Measurements from ENCODE around the gene PTPN1. TPM values are rescaled to one million over a fixed set of nuclear protein-coding genes. Genes with fewer than 3 reads are reported as not detected.

PTPN1 gene
- total RNA-seq, 4 donors from 2014 or later: 21.8 to 46.8 (median 44.4) TPM

- H3K27me3 ChIP-seq: no peaks in the 10 kb centered on the region
- peak overlapping the region in 2 of 4 donors; percentile 7 to 42 for H3K27ac ChIP-seq
- intact Hi-C loops (cut with DNase I; ENCODE audit: low total_unique reads): loop anchor here (10.0 kb wide), 1 partner anchor 115 kb away; no protein-coding TSS in a partner anchor
- peaks cover 9 to 13% of the 10 kb centered on the region in 2 donors for H3K4me1 ChIP-seq
- no peak overlapping the region for H3K4me3 ChIP-seq
- no peaks in the 10 kb centered on the region for H3K9me3 ChIP-seq
- TF ChIP-seq POLR2A (IDR thresholded peaks at IDR 0.05): no peak
- no peak for TF ChIP-seq CTCF (IDR thresholded peaks at IDR 0.05 in 4 of 5, conservative IDR thresholded peaks at IDR 0.05 in 1 of 5)
- in situ Hi-C loops (cut with MboI; ENCODE audit: low sequenced_read_pairs in 4 of 4): no loop called here
- no peak for DNase-seq
- ATAC-seq: no peak
- H3K36me3 ChIP-seq: no peaks in the 10 kb centered on the region
Measured at GRCh38 chr20:50629670-50630045, 119.5 kb downstream of the PTPN1 start.

DNA sequence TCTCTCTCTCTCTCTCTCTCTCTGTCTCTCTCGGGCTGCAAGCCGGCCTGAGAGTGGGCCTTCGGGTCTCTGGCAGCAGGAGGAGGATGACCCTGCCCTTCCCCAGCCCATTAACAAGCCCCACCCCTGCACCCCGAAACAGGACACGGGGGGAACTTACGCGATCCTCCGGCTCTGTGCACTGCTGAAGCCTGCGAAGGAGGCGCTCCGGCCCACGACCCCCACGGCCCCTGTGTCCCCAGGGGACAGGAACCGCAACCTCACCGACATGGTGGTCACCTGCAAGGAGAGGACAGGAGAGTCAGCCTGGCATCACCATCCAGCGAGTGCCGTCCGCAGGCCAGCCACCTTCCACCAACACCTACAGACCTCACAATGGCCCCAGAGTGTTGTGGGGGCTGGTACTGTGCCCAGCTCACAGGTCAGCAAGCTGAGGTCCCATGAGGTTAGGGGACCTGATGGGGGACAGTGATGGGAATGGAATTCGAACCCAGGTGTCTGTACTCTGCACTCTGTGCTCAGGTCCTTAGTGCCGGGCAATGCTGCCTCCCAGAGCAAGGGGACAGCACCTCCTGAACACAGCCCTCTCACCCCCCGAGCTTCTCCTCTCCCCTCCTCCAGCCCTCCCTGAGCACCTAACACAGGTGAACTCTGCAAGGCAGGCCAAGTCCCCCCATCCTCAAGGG lies 120.5 kb downstream of the PTPN1 start:
- no peaks in the 10 kb centered on the region for H3K9me3 ChIP-seq
- ATAC-seq (no peak), DNase-seq (no peak)
- in situ Hi-C loops (cut with MboI; ENCODE audit: low sequenced_read_pairs in 4 of 4) (no loop called here), intact Hi-C loops (cut with DNase I; ENCODE audit: low total_unique reads) (no loop called here)
- no peak for TF ChIP-seq CTCF (IDR thresholded peaks at IDR 0.05 in 4 of 5, conservative IDR thresholded peaks at IDR 0.05 in 1 of 5)
- no peaks in the 10 kb centered on the region for H3K36me3 ChIP-seq
- H3K27ac ChIP-seq: peak overlapping the region in 1 of 4 donors; percentile 25
- peaks cover 5 to 12% of the 10 kb centered on the region in 2 donors for H3K4me1 ChIP-seq
- H3K27me3 ChIP-seq: no peaks in the 10 kb centered on the region
- no peak overlapping the region for H3K4me3 ChIP-seq

DNA sequence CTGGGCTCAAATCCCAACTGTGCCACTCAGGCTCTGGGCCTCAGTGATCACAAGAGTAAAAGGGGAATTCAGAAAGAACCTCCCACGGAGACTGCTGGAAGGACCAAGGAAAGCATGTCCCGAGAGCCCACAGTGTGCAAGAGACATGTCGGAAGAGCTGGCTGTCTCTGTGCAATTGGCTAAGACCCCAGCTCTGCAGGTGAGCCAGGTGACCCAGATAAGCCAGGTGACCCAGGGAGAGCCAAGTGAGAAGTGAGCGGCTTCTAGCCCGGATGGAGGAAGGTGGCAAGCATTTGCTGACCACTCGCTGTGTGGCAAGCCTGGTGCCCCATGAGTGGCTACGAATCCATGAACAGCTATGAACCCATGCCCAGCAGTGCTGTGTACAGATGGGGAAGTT lies 122.1 kb downstream of the PTPN1 start:
- in situ Hi-C loops (cut with MboI; ENCODE audit: low sequenced_read_pairs in 4 of 4): no loop called here
- intact Hi-C loops (cut with DNase I; ENCODE audit: low total_unique reads): no loop called here
- no peak overlapping the region for H3K4me3 ChIP-seq
- H3K27ac ChIP-seq: no peak overlapping the region
- DNase-seq (no peak), ATAC-seq (no peak)
- TF ChIP-seq CTCF (IDR thresholded peaks at IDR 0.05 in 4 of 5, conservative IDR thresholded peaks at IDR 0.05 in 1 of 5): no peak
- no peak for TF ChIP-seq POLR2A (IDR thresholded peaks at IDR 0.05)
- H3K27me3 ChIP-seq: no peaks in the 10 kb centered on the region
- H3K36me3 ChIP-seq: no peaks in the 10 kb centered on the region
- peaks cover 0 to 7% of the 10 kb centered on the region in 2 donors for H3K4me1 ChIP-seq
- H3K9me3 ChIP-seq: no peaks in the 10 kb centered on the region

- Histone ChIP-seq H3K9me3 (no peaks in the 10 kb centered on the region), H3K27ac (no peak overlapping the region), H3K4me1 (peaks cover 0 to 7% of the 10 kb centered on the region in 2 donors), H3K4me3 (no peak overlapping the region), H3K27me3 (no peaks in the 10 kb centered on the region), H3K36me3 (no peaks in the 10 kb centered on the region)
- ATAC-seq: no peak
- intact Hi-C loops (cut with DNase I; ENCODE audit: low total_unique reads) (no loop called here), in situ Hi-C loops (cut with MboI; ENCODE audit: low sequenced_read_pairs in 4 of 4) (no loop called here)
- TF ChIP-seq CTCF (IDR thresholded peaks at IDR 0.05 in 4 of 5, conservative IDR thresholded peaks at IDR 0.05 in 1 of 5): no peak
- TF ChIP-seq POLR2A (IDR thresholded peaks at IDR 0.05): no peak
- DNase-seq: no peak
Measured at GRCh38 chr20:50632701-50633100, 122.5 kb downstream of the PTPN1 start.

DNA sequence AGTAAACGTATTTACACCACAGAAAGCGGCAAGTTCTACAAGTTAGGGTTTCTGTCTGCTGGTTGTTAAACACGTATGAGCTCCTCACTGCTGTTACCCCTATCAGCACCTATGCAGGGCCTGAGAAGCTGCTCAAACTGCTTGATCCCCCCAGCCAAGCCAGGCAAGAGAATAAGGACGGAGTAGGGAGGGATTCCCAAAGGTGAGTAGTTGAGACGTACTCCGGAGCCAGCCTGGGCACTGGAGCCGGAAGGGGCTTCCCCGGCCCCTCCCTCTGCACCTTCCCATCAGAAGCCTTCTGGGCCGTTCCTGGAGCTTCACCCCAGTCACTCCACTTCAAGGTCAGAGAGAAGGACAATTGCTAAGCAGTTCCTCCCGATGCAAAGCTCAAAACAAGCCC lies 123.2 kb downstream of the PTPN1 start:
- ATAC-seq (no peak), DNase-seq (no peak)
- in situ Hi-C loops (cut with MboI; ENCODE audit: low sequenced_read_pairs in 4 of 4) (no loop called here), intact Hi-C loops (cut with DNase I; ENCODE audit: low total_unique reads) (no loop called here)
- no peaks in the 10 kb centered on the region for H3K9me3 ChIP-seq
- no peaks in the 10 kb centered on the region for H3K27me3 ChIP-seq
- TF ChIP-seq POLR2A (IDR thresholded peaks at IDR 0.05) (no peak), CTCF (IDR thresholded peaks at IDR 0.05 in 4 of 5, conservative IDR thresholded peaks at IDR 0.05 in 1 of 5) (no peak)
- no peaks in the 10 kb centered on the region for H3K36me3 ChIP-seq
- H3K4me1 ChIP-seq: peaks cover 0 to 7% of the 10 kb centered on the region in 2 donors
- H3K4me3 ChIP-seq: no peak overlapping the region
- H3K27ac ChIP-seq: no peak overlapping the region

All from gastrocnemius medialis (tissue), 4 donors.